SU-DHL-6 (cell line): ENCODE measurements around the gene TRIM3.

Source experiments
- H2AFZ ChIP-seq: fragments of 200-600 bp; sonication (generic); 2 replicates; pipeline ENCODE4 v1.6.1; 2014; ENCODE audit warnings: low read depth, mild to moderate bottlenecking, moderate library complexity, mixed read lengths, antibody characterized with exemption, low read length; ENCODE audit not compliant: severe bottlenecking
- H3F3A ChIP-seq: fragments of 200-600 bp; shearing (Covaris generic); 2 replicates; pipeline ENCODE4 v1.6.0; 2016; ENCODE audit warnings: antibody characterized with exemption, mild to moderate bottlenecking; ENCODE audit not compliant: insufficient read depth
- H3K27ac ChIP-seq: fragments of 200-600 bp; sonication (generic); 2 replicates; pipeline ENCODE4 v1.5.1; 2016; ENCODE audit warnings: low read depth, mild to moderate bottlenecking, low read length, moderate library complexity, mixed read lengths
- H3K27me3 ChIP-seq: fragments of 200-600 bp; sonication (generic), shearing (Covaris generic); 2 replicates; pipeline ENCODE4 v1.6.0; 2014; ENCODE audit warnings: mild to moderate bottlenecking, low read length
- H3K36me3 ChIP-seq: fragments of 200-600 bp; sonication (generic); 2 replicates; pipeline ENCODE4 v1.6.1; 2014; ENCODE audit warnings: mild to moderate bottlenecking, low read length, mixed read lengths
- H3K4me2 ChIP-seq: fragments of 300-600, 200-600 bp; shearing (Covaris generic), sonication (generic); 2 replicates; pipeline ENCODE4 v1.6.0; 2014; ENCODE audit warnings: low read length, low read depth, mild to moderate bottlenecking; ENCODE audit not compliant: poor library complexity, severe bottlenecking
- H3K4me3 ChIP-seq: fragments of 200-600 bp; sonication (generic); 2 replicates; pipeline ENCODE4 v1.5.1; 2014; ENCODE audit warnings: antibody characterized with exemption, low read length, mild to moderate bottlenecking, mixed read lengths; ENCODE audit not compliant: insufficient read depth, poor library complexity, severe bottlenecking
- H3K79me2 ChIP-seq: fragments of 200-600 bp; sonication (generic); 2 replicates; pipeline ENCODE4 v1.6.1; 2014; ENCODE audit warnings: mild to moderate bottlenecking, low read length, moderate library complexity; ENCODE audit not compliant: insufficient read depth
- H3K9ac ChIP-seq: fragments of 200-600 bp; sonication (generic); 2 replicates; pipeline ENCODE4 v1.7.0; 2014; ENCODE audit warnings: mild to moderate bottlenecking, low read length
- H3K9me2 ChIP-seq: fragments of 200-600 bp; sonication (generic); replicated peaks from 2 replicates; pipeline ENCODE4 v1.6.1; 2014; ENCODE audit warnings: low read length; ENCODE audit not compliant: insufficient read depth
- H3K9me3 ChIP-seq: fragments of 200-600 bp; sonication (generic); 2 replicates; pipeline ENCODE4 v1.6.1; 2014; ENCODE audit warnings: low read length, mixed read lengths; ENCODE audit not compliant: insufficient read depth
- H4K20me1 ChIP-seq: fragments of 200-600 bp; sonication (generic); 2 replicates; pipeline ENCODE4 v1.6.1; 2014; ENCODE audit warnings: low read depth, mild to moderate bottlenecking, antibody characterized with exemption, low read length, moderate library complexity, mixed read lengths
- CTCF ChIP-seq: fragments of 200-600 bp; sonication (generic); IDR thresholded peaks from one replicate; pipeline ENCODE4 v1.5.1; 2017; ENCODE audit warnings: antibody characterized with exemption, mild to moderate bottlenecking, low read length, moderate library complexity; ENCODE audit not compliant: insufficient read depth, poor library complexity, severe bottlenecking
- EZH2phosphoT487 ChIP-seq: fragments of 200-600 bp; sonication (generic), shearing (Covaris generic); conservative IDR thresholded peaks from 2 replicates; pipeline ENCODE4 v1.6.1; 2018; ENCODE audit warnings: mild to moderate bottlenecking, antibody characterized with exemption, low read length, moderate library complexity, mixed read lengths

Gene TRIM3

GRCh38 chr11:6433998-6434660, 39.6 kb downstream of the TRIM3 start:
- Histone ChIP-seq H3K27me3 (no peaks in the 10 kb centered on the region), H3K4me3 (no peak overlapping the region), H3K4me2 (no peak overlapping the region), H3K79me2 (no peaks in the 10 kb centered on the region), H4K20me1 (no peaks in the 10 kb centered on the region), H2AFZ (no peak overlapping the region), H3K9me3 (no peaks in the 10 kb centered on the region), H3F3A (peaks cover 6% of the 10 kb centered on the region; the same call in 1 of the 2 replicates), H3K27ac (no peak overlapping the region), H3K9me2 (no peaks in the 10 kb centered on the region), H3K36me3 (no peaks in the 10 kb centered on the region), H3K9ac (no peak overlapping the region)
- TF ChIP-seq EZH2phosphoT487 (no peak), CTCF (no peak)

GRCh38 chr11:6431861-6432260, 41.9 kb downstream of the TRIM3 start:
- H3K9me3 ChIP-seq = no peaks in the 10 kb centered on the region
- peaks cover 6% of the 10 kb centered on the region; the same call in 1 of the 2 replicates for H3F3A ChIP-seq
- TF ChIP-seq EZH2phosphoT487 (no peak), CTCF (no peak)
- no peak overlapping the region for H3K4me2 ChIP-seq
- no peak overlapping the region for H3K9ac ChIP-seq
- H3K4me3 ChIP-seq = no peak overlapping the region
- H3K9me2 ChIP-seq = no peaks in the 10 kb centered on the region
- H3K79me2 ChIP-seq = no peaks in the 10 kb centered on the region
- H2AFZ ChIP-seq = no peak overlapping the region
- no peaks in the 10 kb centered on the region for H3K36me3 ChIP-seq
- no peak overlapping the region for H3K27ac ChIP-seq
- H3K27me3 ChIP-seq = no peaks in the 10 kb centered on the region
- H4K20me1 ChIP-seq = no peaks in the 10 kb centered on the region

- Histone ChIP-seq H3K9me3 (no peaks in the 10 kb centered on the region), H3K4me3 (no peak overlapping the region), H3K36me3 (no peaks in the 10 kb centered on the region), H3K4me2 (no peak overlapping the region), H3F3A (no peaks in the 10 kb centered on the region), H4K20me1 (no peaks in the 10 kb centered on the region), H3K79me2 (no peaks in the 10 kb centered on the region), H3K9me2 (no peaks in the 10 kb centered on the region), H3K27ac (no peak overlapping the region), H3K9ac (no peak overlapping the region), H3K27me3 (no peaks in the 10 kb centered on the region), H2AFZ (no peak overlapping the region)
- TF ChIP-seq CTCF = no peak
Observed at GRCh38 chr11:6427516-6427915, 46.2 kb downstream of the TRIM3 start.
